Retina (tissue), 1 donor: ENCODE results near the gene ESRRB.

ENCODE experiments used
- DNase-seq: peaks from one replicate; pipeline ENCODE4 v3.0.0-alpha.2; 2016

ESRRB gene

DNA sequence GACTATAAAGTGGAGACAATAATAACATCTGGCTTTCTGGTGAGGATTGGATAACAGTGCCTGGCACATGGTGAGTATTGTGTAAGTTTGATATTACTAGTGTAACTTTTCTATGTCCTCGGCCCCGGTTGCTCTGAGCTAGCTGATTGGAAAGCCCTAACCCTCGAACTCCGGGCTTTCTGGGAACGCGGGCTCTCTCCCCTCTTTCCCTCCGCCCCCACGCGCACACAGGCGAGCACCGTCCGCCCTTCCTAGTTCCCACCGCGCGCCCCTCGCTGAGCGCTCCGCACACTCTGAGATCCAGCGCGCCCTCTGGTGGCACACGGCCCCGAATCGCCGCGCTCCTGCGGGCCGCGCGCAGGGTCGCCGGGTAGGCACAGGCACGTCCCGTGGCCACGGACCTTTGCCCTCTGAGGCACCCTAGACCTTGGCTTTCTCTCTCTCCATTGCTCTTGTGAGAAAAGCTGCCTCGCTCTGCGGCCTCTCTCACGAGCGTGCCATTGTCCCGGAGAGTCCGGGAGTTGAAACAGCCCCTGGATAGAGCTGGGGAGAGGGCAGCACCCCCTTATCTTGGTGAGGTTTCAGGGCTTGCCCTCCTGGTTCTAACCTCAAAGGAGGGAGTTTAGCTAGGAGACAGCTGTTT lies 23.2 kb upstream of the ESRRB start:
- DNase-seq = peak; percentile 89

DNA sequence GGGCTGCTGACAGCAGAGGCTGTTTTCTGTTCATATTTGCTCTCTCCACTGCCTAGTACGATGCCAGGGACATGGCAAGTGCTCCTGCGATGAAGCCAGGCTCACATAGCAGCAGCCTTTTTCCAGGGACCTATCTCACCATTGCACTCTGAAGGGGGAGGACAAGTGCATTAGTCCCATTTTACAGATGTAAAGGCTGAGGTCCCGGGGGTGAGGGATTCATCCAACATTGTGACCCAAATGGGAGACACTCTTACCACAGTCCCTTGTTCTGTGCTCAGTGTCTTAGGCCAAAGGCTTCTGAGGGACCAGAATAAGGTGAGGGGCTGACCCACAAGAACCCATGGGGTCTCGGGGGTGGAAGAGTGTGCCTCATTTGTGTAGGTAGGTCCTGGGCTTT lies 21.6 kb upstream of the ESRRB start:
- DNase-seq = no peak

- no peak for DNase-seq
Measured at GRCh38 chr14:76355771-76356170, 20.2 kb upstream of the ESRRB start.

- DNase-seq = no peak
Measured at GRCh38 chr14:76371066-76371465, 4.9 kb upstream of the ESRRB start.

GRCh38 chr14:76373456-76373855 lies 2.5 kb upstream of the ESRRB start:
- DNase-seq = no peak

DNA sequence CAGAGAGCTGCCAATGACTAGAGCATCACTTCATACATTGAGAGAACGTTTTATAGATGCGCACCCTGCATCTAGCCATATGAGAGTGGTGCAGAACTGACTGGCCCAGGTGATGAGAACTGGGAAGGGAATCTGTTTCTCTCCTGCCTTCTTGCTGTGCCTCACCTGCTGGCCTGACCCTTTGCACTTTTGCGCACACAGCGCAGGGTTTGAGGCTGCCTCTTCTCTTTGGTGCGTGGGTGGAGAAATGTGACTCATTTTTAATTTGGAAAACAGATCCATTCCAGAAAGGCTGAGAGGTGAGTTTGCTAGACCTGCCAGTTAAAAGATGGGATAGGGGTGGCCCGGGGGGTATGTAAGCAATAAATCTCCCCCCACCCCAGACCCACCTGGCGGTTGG lies 453 bp upstream of the ESRRB start:
- no peak for DNase-seq

DNA sequence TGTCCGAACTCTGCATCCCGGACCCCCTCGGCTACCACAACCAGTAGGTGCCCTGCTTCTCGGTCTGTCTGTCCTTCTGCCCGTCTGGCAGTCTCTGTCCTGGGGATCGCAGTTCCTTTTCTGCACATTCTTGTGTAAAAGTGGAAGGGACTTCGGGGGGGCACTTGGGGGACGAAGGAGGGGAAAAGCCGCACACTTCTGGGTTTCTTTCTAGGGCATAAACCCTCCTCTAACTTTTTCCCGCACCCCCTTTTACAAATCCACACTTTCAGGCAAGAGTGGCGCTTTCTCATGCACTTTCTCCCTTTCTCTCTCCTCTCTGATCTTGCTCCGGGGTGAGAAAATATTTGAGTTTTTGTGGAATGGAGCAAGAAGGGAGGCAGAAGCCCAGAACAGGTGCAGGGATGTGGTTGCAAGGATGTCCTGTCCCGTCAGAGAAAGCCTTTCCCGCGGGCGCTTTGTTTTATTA lies 506 bp downstream of the ESRRB start:
- DNase-seq = no peak

DNA sequence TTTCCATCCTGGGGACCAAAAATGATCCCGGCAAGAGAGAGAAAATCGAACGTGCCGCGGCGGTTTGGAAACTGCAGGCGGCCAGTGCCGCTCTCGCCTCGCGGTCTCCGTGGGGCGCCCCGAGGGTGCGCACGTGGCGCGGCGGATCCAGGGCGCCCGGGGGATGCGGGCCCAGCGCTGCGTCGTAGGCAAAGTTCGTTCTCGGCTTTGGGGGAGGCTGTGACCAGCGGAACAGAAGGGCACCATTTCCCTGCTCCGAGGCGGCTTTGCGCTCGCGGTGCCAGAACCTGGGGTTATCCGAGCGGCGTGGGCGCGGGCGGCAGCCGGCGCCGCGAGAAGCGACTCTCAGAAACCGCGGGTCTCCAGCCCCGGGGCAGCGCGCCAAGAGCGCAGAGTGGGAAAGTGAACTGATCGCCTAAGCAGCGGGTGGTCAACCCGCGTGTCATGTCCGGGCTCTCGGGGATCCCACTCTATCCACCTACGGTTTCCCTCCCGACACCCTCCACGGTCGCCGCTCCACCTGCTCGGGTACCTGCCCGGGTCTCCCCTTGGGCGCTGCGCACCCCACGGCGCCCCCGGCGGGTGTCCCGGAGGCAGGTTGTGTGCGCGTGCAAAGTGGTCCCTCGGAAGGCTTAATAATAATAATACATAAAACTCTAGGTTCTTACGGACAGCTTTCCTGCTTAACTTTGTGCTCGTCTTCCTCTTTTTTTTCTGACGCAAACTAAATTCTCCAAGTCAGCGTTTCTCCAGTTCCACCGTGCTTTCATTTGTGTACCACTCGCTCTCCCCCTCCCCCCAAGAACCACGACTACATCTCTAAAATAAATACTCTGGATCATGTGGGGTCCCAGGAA lies 1.2 kb downstream of the ESRRB start:
- peak; percentile 63 for DNase-seq

- no peak for DNase-seq
Measured at GRCh38 chr14:76377735-76378074, 1.8 kb downstream of the ESRRB start.

- no peak for DNase-seq
Measured at GRCh38 chr14:76380991-76381390, 5.1 kb downstream of the ESRRB start.

GRCh38 chr14:76381817-76382494 lies 6.0 kb downstream of the ESRRB start:
- no peak for DNase-seq

- DNase-seq = no peak
Measured at GRCh38 chr14:76382495-76382832, 6.5 kb downstream of the ESRRB start.

- DNase-seq = no peak
Measured at GRCh38 chr14:76385435-76385834, 9.5 kb downstream of the ESRRB start.

DNA sequence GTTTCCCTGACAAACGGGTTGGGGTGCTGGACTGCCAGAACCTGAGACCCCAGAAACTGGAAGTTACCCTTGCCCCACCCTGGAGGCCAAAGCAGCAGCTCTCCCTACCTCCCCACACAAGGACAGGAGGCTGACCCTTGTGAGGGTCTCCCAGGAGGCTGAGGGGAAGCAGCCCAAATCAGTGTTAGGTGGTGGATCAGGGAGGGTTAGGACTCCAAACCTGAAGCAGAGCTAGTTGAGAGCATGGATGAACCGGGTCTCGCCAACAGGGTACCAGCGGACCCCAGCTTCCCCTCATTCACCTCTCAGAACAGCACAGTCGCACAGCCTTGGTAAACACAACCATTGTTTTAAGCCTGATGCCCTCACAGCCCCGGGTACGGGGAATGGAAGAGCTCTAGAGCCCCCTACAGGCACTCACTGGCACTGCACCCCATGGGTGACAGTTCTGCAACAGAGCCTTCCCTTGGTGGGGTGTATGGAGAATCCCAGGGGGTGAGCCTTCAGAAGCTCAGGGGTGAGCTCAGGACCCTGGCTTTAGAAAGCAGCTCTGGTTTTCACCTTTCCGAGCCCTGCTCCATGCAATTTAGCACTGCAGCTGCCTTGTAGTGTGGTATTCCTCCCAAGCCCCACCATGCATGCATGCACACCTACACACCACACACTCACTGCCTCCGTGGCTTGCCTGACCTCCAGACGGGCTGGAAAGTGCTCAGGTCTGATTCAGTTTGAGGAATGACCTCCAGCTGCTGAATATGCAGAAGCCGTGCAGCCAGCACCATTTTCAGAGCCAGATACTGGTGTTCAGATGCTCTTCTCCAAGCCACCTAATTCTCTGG lies 11.2 kb downstream of the ESRRB start:
- peak; percentile 87 for DNase-seq

GRCh38 chr14:76389841-76390240 lies 13.9 kb downstream of the ESRRB start:
- DNase-seq = no peak

DNA sequence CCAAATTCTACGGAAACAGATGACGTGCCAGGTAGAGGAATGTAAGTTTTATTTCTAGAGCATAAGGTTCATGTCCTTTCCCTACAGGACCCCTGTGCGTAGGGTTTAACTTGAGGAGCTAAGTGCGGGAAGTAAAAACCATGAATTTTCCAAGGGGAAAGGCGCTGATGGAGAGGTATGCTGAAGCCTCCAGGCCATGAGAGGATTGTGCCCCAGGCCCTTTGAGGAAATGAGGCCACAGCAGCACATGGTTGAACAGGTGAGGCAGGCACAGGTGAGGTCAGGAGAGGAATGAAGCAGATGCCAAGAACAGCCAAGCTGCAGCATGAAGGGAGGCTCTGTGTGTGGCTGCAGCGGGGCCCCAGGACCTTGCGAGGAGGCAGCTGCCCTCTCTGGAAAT lies 14.7 kb downstream of the ESRRB start:
- no peak for DNase-seq

DNA sequence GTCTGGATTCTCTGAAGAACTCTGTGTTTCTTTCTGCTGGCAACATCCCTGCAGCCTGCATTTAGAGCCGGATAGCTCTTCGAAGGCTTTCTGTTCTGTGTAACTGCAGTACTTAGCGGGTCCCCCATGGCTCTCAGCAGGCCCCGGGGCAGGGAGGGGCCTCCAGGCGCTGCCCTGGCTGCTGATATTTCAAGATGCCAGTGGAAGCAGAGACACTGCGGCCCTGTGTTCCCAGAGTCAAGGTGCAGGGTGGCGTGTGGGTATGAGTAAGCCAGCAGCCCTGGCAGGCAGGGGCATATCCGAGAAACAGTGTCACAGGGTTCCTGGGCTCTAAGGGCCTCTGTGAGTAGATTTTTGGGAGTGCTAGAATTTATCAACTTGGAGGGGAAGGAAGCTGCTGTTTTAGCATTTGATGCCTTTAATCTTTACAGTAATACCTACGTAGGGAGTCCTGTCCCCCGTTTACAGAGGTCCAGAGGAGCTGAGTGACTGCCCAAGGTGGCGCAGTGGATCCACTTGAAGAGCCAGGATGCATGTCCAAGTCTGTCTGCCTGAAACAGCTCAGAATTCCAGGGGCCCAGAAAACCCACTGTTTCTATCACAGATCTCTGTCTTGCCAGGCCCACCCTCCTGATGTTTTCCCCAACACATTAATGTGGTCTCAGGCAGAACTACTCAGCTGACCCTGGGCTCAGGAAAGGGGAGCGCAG lies 16.2 kb downstream of the ESRRB start:
- DNase-seq = peak; percentile 31

GRCh38 chr14:76394569-76394968 lies 18.6 kb downstream of the ESRRB start:
- no peak for DNase-seq

GRCh38 chr14:76395161-76395560 lies 19.2 kb downstream of the ESRRB start:
- no peak for DNase-seq

DNA sequence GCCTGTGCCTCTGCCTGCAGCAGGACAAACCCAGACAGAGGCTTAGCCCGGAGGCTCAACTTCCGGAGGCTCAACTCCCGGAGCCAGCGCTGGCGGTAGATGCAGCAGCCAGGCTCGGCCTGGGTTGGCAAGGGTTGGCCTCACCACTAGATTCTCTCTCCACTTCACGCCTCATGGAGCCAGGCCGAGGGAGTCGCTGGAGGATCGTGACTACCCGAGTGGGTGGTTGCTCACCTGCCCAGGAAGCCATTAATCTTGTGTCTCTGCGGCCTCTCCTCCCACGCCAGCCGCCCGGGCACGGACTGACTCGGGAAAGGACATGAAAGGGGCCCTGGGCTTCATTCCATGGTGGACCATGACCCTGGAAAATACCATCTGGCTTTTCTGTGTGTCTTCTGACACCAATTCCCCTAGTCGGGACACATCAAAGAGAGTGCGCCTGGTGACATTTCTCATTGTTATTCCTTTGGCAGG lies 20.8 kb downstream of the ESRRB start:
- DNase-seq = no peak

GRCh38 chr14:76405627-76406026 lies 29.7 kb downstream of the ESRRB start:
- no peak for DNase-seq

- no peak for DNase-seq
Measured at GRCh38 chr14:76407449-76408150, 31.7 kb downstream of the ESRRB start.
